ENCODE results near the gene PDE4D. TPM values are rescaled to one million over a fixed set of nuclear protein-coding genes. Genes with fewer than 3 reads are reported as not detected.

Gene PDE4D
- total RNA-seq, 2 donors from 2014 or later: 116 to 154 TPM

- H3K9me3 Mint-ChIP-seq: peaks cover 3% of the 10 kb centered on the region in 2 donors
- peaks cover 0 to 1% of the 10 kb centered on the region in 2 donors for H3K36me3 Mint-ChIP-seq (ENCODE audit: insufficient read depth in 2 of 2)
- H3K4me1 Mint-ChIP-seq (ENCODE audit: low read depth): peaks cover 26% of the 10 kb centered on the region
- DNase-seq (no peak), ATAC-seq (replicated peaks in 1 of 2) (peak; percentile 36 to 72)
- H3K27me3 Mint-ChIP-seq (ENCODE audit: low read depth): no peaks in the 10 kb centered on the region
- H3K27ac Mint-ChIP-seq: no peak overlapping the region
- H3K4me3 Mint-ChIP-seq: no peak overlapping the region
Observed at GRCh38 chr5:59171131-59171530, 722.4 kb downstream of the PDE4D start.

GRCh38 chr5:59169768-59170150 lies 723.8 kb downstream of the PDE4D start:
- ATAC-seq (replicated peaks in 1 of 2) (no peak), DNase-seq (no peak)
- H3K4me3 Mint-ChIP-seq: no peak overlapping the region
- H3K27ac Mint-ChIP-seq: no peak overlapping the region
- no peaks in the 10 kb centered on the region for H3K27me3 Mint-ChIP-seq (ENCODE audit: low read depth)
- H3K4me1 Mint-ChIP-seq (ENCODE audit: low read depth): peaks cover 26% of the 10 kb centered on the region
- peaks cover 0 to 1% of the 10 kb centered on the region in 2 donors for H3K36me3 Mint-ChIP-seq (ENCODE audit: insufficient read depth in 2 of 2)
- peaks cover 3% of the 10 kb centered on the region in 2 donors for H3K9me3 Mint-ChIP-seq

DNA sequence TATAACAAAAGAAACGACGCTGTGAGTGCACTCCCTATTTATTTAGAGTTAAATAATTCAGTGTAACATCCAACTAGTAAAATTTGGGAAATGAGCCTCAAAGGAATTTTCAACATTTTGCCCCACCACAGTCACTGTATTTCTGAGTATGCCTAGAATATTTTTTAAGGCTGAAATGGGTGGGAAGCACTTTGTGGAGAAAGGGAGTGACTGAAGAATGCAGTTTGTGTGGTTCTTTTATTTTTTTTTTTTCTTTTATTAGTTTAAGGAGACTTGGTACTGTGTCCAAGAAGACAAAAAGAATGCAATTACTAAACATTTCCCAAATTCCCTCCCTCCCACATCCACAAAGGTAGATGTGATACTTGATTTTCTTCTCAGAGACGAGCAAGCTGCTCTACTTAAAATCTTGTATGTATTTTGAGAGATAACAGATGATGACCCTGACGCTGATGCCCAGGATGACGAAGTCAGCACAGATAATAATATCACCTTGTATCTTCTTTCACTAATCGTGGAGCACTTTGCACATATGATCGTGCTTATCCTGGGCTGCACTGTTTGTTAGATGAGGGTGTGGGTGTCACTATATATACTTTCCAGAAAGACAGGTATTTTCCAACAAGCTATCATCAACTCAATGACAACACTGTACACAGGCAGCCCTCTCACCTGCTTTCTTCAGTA lies 724.3 kb downstream of the PDE4D start:
- no peak overlapping the region for H3K4me3 Mint-ChIP-seq
- H3K4me1 Mint-ChIP-seq (ENCODE audit: low read depth): peaks cover 23% of the 10 kb centered on the region
- H3K27ac Mint-ChIP-seq: no peak overlapping the region
- ATAC-seq (replicated peaks in 1 of 2) (no peak), DNase-seq (no peak)
- H3K36me3 Mint-ChIP-seq (ENCODE audit: insufficient read depth in 2 of 2): peaks cover 0 to 1% of the 10 kb centered on the region in 2 donors
- peaks cover 3% of the 10 kb centered on the region in 2 donors for H3K9me3 Mint-ChIP-seq
- H3K27me3 Mint-ChIP-seq (ENCODE audit: low read depth): no peaks in the 10 kb centered on the region

DNA sequence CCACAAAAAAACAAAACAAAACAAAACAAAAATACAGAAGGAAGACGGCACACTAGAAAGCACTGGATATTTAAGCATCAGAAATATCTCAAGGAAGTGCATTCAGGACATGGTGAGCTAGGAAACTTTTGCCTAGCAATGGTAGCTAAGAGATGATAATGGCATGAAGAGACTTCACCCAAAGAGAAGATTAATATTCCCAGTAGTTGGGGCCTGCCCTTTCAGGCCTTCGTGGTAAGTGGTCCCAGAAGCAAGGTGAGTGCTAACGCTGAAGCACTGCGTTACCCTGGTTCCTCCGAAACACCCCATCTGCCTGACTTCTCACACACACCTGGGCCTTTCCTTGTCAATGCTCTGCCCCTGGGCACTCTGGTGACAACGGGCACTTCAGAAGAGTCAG lies 725.5 kb downstream of the PDE4D start:
- Mint-ChIP-seq H3K4me1 (ENCODE audit: low read depth) (peaks cover 15% of the 10 kb centered on the region), H3K27me3 (ENCODE audit: low read depth) (no peaks in the 10 kb centered on the region), H3K27ac (no peak overlapping the region), H3K4me3 (no peak overlapping the region), H3K36me3 (ENCODE audit: insufficient read depth in 2 of 2) (peaks cover 0 to 1% of the 10 kb centered on the region in 2 donors), H3K9me3 (peaks cover 3% of the 10 kb centered on the region in 2 donors)
- ATAC-seq (replicated peaks in 1 of 2) (no peak), DNase-seq (no peak)

- Mint-ChIP-seq H3K27ac (peak overlapping the region; percentile 22), H3K4me3 (no peak overlapping the region), H3K4me1 (ENCODE audit: low read depth) (peaks cover 23% of the 10 kb centered on the region), H3K36me3 (ENCODE audit: insufficient read depth in 2 of 2) (no peaks in the 10 kb centered on the region), H3K9me3 (no peaks in the 10 kb centered on the region), H3K27me3 (ENCODE audit: low read depth) (no peaks in the 10 kb centered on the region)
- ATAC-seq (replicated peaks in 1 of 2): no peak
- DNase-seq: no peak
Observed at GRCh38 chr5:59164041-59164830, 729.3 kb downstream of the PDE4D start.

DNA sequence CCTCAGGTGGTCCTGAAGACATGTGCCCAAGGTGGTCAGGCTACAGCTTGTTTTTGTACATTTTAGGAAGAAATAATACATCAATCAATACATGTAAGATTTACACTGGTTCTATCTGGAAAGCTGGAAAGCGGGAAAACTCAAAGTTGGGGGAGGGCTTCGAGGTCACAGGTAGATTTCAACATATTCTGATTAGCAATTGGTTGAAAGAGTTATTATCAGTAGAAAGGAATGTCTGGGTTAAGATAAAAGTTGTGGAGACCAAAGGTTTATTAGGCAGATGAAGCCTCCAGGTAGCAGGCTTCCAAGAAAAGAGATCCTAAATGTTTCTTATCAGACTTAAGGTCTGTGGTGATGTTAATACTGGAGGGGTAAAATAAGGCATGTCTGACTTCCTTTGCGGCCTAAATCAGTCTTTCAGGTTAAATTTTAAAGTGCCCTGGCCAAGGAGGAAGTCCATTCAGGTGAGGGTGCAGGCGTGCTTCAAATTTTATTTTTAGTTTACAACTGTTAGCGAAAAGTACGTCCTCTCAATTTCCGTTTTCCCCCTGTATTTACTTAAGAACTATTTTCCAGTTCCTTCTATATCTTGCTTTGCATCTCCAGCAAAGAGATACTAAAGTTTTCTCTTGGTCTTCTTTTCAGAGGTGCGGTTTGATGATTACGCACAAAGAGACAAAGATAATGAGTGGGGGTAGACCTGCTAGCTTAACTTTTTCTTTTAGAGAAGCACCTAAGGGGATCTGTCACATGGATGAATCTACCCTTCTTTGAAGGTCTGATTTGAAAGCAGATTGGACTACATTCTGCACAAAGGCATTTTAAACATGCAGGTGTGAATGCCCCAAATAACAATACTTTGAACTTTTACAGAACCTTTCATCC lies 732.1 kb downstream of the PDE4D start:
- no peaks in the 10 kb centered on the region for H3K36me3 Mint-ChIP-seq (ENCODE audit: insufficient read depth in 2 of 2)
- H3K4me3 Mint-ChIP-seq: peak overlapping the region in 1 of 2 donors; percentile 71

DNA sequence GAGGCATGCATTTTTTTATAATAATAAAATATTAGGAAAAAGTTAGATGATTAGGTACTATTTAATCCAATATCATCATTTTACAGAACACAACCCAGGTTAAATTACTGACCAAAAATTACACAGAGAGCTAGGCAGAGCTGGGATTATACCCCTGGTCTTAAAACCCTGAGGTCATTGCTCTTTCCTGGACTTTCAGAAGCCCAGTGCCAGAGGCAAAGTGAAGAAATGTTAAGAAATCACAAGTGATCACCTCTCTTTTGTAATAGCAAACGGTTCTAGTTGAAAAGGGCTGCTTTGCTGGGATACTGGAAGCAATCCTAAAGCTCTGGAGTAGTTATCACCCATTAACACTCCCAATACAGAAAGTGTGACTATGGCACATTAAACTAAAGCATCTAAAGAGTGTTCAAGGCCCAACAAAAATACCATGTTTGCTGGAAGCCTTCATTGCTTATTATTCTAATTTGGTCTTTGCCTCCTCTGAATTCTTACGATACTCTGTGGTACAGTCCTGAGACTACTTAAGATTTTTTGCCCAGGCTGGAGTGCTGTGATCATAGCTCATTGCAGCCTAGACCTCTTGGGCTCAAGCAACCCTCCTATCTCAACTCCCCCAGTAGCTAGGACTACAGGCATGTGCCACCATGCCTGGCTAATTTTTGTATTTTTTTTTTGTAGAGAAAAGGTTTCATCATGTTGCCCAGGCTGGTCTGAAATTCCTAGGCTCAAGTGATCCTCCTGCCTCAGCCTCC lies 734.7 kb downstream of the PDE4D start:
- Mint-ChIP-seq H3K9me3 (no peaks in the 10 kb centered on the region), H3K27ac (no peak overlapping the region), H3K27me3 (ENCODE audit: low read depth) (no peaks in the 10 kb centered on the region), H3K4me3 (no peak overlapping the region), H3K4me1 (ENCODE audit: low read depth) (peaks cover 16% of the 10 kb centered on the region), H3K36me3 (ENCODE audit: insufficient read depth in 2 of 2) (no peaks in the 10 kb centered on the region)
- DNase-seq: no peak
- no peak for ATAC-seq (replicated peaks in 1 of 2)

More for the DNA sequence above, 732.1 kb downstream of the PDE4D start:
- Mint-ChIP-seq H3K27ac (peak overlapping the region; percentile 52), H3K9me3 (no peaks in the 10 kb centered on the region), H3K4me1 (ENCODE audit: low read depth) (peaks cover 16% of the 10 kb centered on the region), H3K27me3 (ENCODE audit: low read depth) (no peaks in the 10 kb centered on the region)
- DNase-seq: no peak
- ATAC-seq (replicated peaks in 1 of 2): peak; percentile 49 to 58

- Mint-ChIP-seq H3K36me3 (ENCODE audit: insufficient read depth in 2 of 2) (no peaks in the 10 kb centered on the region), H3K4me3 (no peak overlapping the region), H3K27me3 (ENCODE audit: low read depth) (no peaks in the 10 kb centered on the region), H3K27ac (no peak overlapping the region), H3K9me3 (no peaks in the 10 kb centered on the region), H3K4me1 (ENCODE audit: low read depth) (peaks cover 16% of the 10 kb centered on the region)
- ATAC-seq (replicated peaks in 1 of 2) (no peak), DNase-seq (no peak)
Observed at GRCh38 chr5:59158165-59158564, 735.4 kb downstream of the PDE4D start.

GRCh38 chr5:59157068-59157467 lies 736.5 kb downstream of the PDE4D start:
- Mint-ChIP-seq H3K4me1 (ENCODE audit: low read depth) (peaks cover 13% of the 10 kb centered on the region), H3K9me3 (no peaks in the 10 kb centered on the region), H3K27me3 (ENCODE audit: low read depth) (no peaks in the 10 kb centered on the region), H3K36me3 (ENCODE audit: insufficient read depth in 2 of 2) (no peaks in the 10 kb centered on the region), H3K27ac (no peak overlapping the region), H3K4me3 (no peak overlapping the region)
- ATAC-seq (replicated peaks in 1 of 2) (no peak), DNase-seq (no peak)

DNA sequence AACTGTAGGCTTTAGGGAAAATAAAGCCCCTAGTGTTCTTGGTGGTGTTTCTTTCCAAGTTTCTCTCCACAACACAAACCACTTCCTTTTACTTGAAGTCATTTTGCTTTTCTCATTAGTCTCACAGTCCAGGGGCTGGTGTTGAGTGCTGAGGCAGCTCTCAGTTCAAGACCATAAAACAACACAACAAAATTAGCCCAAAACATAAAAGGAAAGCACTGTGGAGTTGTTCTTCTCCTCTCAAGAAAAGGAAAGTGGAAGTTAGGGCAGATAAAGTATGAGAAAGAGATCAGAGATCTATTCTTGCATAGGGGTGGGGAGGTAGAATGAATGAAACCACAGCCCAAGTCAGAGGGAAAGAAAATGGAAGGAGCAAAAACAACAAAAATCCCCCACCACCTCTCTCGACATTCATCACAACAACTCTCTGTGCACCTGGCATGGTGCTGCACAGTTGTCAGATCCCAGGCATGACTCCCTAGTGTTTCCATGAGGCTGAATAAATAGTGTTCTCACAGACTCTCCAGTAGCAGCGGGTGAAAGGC lies 740.8 kb downstream of the PDE4D start:
- peak overlapping the region; percentile 58 to 66 for H3K4me3 Mint-ChIP-seq
- DNase-seq: no peak
- peak; percentile 68 for ATAC-seq (replicated peaks in 1 of 2)
- H3K27ac Mint-ChIP-seq: peak overlapping the region; percentile 5
- no peaks in the 10 kb centered on the region for H3K4me1 Mint-ChIP-seq (ENCODE audit: low read depth)
- no peaks in the 10 kb centered on the region for H3K36me3 Mint-ChIP-seq (ENCODE audit: insufficient read depth in 2 of 2)
- H3K9me3 Mint-ChIP-seq: no peaks in the 10 kb centered on the region
- H3K27me3 Mint-ChIP-seq (ENCODE audit: low read depth): no peaks in the 10 kb centered on the region

DNA sequence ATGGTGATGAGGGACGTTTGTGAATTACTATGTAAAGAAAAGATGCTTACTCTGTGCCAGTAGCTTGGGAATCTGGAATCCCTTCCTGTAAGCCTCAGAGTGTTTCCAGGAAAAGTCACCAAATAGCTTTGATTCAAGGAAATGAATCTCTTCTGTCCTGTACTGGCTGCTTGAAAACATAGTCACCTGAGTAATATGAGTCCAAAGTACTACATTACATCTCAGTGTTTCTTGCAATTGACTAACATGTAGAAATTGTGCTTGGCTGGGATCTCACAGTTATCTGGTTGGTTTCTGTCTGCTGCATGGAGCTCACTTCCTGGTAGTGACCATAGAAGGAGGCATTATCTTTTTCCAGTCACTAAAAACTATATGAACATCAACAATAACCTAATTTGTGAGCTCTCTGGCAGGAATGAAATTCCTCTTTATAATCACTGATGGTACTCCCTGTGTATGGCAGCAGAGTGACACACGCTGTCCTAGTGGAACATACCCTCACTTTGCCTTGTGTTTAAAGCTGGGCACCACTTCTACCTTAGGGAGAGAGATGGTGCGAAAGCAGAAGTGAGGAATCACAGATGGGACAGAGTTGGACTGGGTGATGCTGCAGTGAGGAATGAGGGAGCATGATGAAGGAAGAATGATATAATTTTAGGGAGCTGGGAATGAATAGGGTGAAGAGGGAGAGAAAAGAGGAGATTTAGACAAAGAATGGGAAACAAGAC lies 742.2 kb downstream of the PDE4D start:
- DNase-seq (no peak), ATAC-seq (replicated peaks in 1 of 2) (peak; percentile 36 to 67)
- Mint-ChIP-seq H3K9me3 (no peaks in the 10 kb centered on the region), H3K4me3 (peak overlapping the region; percentile 27 to 65), H3K27me3 (ENCODE audit: low read depth) (no peaks in the 10 kb centered on the region), H3K4me1 (ENCODE audit: low read depth) (no peaks in the 10 kb centered on the region), H3K27ac (peak overlapping the region; percentile 64), H3K36me3 (ENCODE audit: insufficient read depth in 2 of 2) (no peaks in the 10 kb centered on the region)

DNA sequence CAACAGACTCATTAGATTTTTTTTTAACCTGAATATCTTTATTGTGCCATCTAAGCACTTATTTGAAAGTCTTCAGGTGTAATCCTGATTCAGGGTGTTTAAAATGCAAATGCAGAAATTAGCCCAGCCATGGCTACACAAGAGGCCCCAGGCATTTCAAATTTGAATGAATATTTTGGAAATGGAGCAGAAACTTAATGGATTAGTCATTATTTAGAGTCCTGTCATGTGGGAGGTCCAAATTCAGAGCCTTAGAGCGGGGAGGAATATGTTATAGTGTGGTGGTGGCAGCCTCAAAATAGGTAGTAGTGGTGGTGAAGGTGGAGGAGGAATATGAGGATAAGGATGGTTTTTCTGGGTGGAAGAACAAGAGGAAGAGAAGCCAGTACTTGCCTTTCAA lies 743.7 kb downstream of the PDE4D start:
- no peaks in the 10 kb centered on the region for H3K4me1 Mint-ChIP-seq (ENCODE audit: low read depth)
- DNase-seq (no peak), ATAC-seq (replicated peaks in 1 of 2) (no peak)
- H3K9me3 Mint-ChIP-seq: no peaks in the 10 kb centered on the region
- no peaks in the 10 kb centered on the region for H3K27me3 Mint-ChIP-seq (ENCODE audit: low read depth)
- H3K4me3 Mint-ChIP-seq: no peak overlapping the region
- no peak overlapping the region for H3K27ac Mint-ChIP-seq
- no peaks in the 10 kb centered on the region for H3K36me3 Mint-ChIP-seq (ENCODE audit: insufficient read depth in 2 of 2)

All from activated T-cell treated with anti-CD3 and anti-CD28 coated beads, Interleukin-2, amount 50 U/mL, for 72 hours (primary cell).